Measurements from ENCODE around the gene HEXIM2. TPM values are rescaled to one million over a fixed set of nuclear protein-coding genes. Genes with fewer than 3 reads are reported as not detected.

HEXIM2 gene
- total RNA-seq, 2 experiments from 2014 or later = 7.8 to 8.8 TPM

- CTCF ChIA-PET = interaction anchor here (2.9 to 10.8 kb wide), 3 partner anchors 15 to 63 kb away, joined by 122 to 365 read pairs (median 344); partner anchors contain the start of genes HEXIM1 and HEXIM2
- no peak for ATAC-seq
- H3K4me3 Mint-ChIP-seq = peak overlapping the region; percentile 88
- H3K36me3 Mint-ChIP-seq (ENCODE audit: low read depth) = no peaks in the 10 kb centered on the region
- peaks cover 30% of the 10 kb centered on the region for H3K4me1 Mint-ChIP-seq (ENCODE audit: low read depth)
- H3K9me3 Mint-ChIP-seq (ENCODE audit: insufficient read depth) = no peaks in the 10 kb centered on the region
- DNase-seq = no peak
- H3K27me3 Mint-ChIP-seq (ENCODE audit: low read depth) = no peaks in the 10 kb centered on the region
- H3K27ac Mint-ChIP-seq = peak overlapping the region; percentile 57
- POLR2A ChIA-PET = interaction anchor here (2.2 to 5.6 kb wide), 2 partner anchors 12 to 60 kb away, joined by 10 to 66 read pairs; partner anchors contain the start of gene HEXIM1
Observed at GRCh38 chr17:45136846-45137560, 24.7 kb upstream of the HEXIM2 start.

- CTCF ChIA-PET = interaction anchor here (3.1 to 10.8 kb wide), 2 partner anchors 15 to 62 kb away, joined by 344 to 365 read pairs; partner anchors contain the start of gene HEXIM1
- Mint-ChIP-seq H3K27ac (no peak overlapping the region), H3K27me3 (ENCODE audit: low read depth) (no peaks in the 10 kb centered on the region), H3K4me1 (ENCODE audit: low read depth) (peaks cover 30% of the 10 kb centered on the region), H3K9me3 (ENCODE audit: insufficient read depth) (no peaks in the 10 kb centered on the region), H3K4me3 (no peak overlapping the region), H3K36me3 (ENCODE audit: low read depth) (no peaks in the 10 kb centered on the region)
- ATAC-seq = no peak
- DNase-seq = no peak
- POLR2A ChIA-PET = interaction anchor here (5.6 kb wide), 1 partner anchor 11 kb away, joined by 66 read pairs; the partner anchor contains the start of gene HEXIM1
Observed at GRCh38 chr17:45137561-45138305, 23.9 kb upstream of the HEXIM2 start.

GRCh38 chr17:45138911-45139532 lies 22.7 kb upstream of the HEXIM2 start:
- H3K36me3 Mint-ChIP-seq (ENCODE audit: low read depth) = no peaks in the 10 kb centered on the region
- peaks cover 28% of the 10 kb centered on the region for H3K4me1 Mint-ChIP-seq (ENCODE audit: low read depth)
- DNase-seq (no peak), ATAC-seq (no peak)
- POLR2A ChIA-PET = interaction anchor here (0.6 to 5.6 kb wide), 3 partner anchors 10 to 22 kb away, joined by 5 to 66 read pairs (median 6); partner anchors contain the start of genes HEXIM1 and HEXIM2
- H3K27ac Mint-ChIP-seq = no peak overlapping the region
- no peak overlapping the region for H3K4me3 Mint-ChIP-seq
- H3K27me3 Mint-ChIP-seq (ENCODE audit: low read depth) = no peaks in the 10 kb centered on the region
- CTCF ChIA-PET = interaction anchor here (1.0 to 10.8 kb wide), 3 partner anchors 11 to 61 kb away, joined by 4 to 365 read pairs (median 6); no protein-coding TSS in a partner anchor
- H3K9me3 Mint-ChIP-seq (ENCODE audit: insufficient read depth) = no peaks in the 10 kb centered on the region

- ChIA-PET POLR2A (interaction anchor here (0.6 to 5.6 kb wide), 3 partner anchors 9 to 22 kb away, joined by 5 to 66 read pairs (median 6); partner anchors contain the start of genes HEXIM1 and HEXIM2), CTCF (interaction anchor here (1.0 to 10.8 kb wide), 3 partner anchors 10 to 60 kb away, joined by 4 to 365 read pairs (median 6); no protein-coding TSS in a partner anchor)
- Mint-ChIP-seq H3K36me3 (ENCODE audit: low read depth) (no peaks in the 10 kb centered on the region), H3K27me3 (ENCODE audit: low read depth) (no peaks in the 10 kb centered on the region), H3K27ac (no peak overlapping the region), H3K4me1 (ENCODE audit: low read depth) (peaks cover 28% of the 10 kb centered on the region), H3K9me3 (ENCODE audit: insufficient read depth) (no peaks in the 10 kb centered on the region), H3K4me3 (no peak overlapping the region)
- no peak for DNase-seq
- no peak for ATAC-seq
Observed at GRCh38 chr17:45139533-45139920, 22.1 kb upstream of the HEXIM2 start.

- Mint-ChIP-seq H3K4me3 (no peak overlapping the region), H3K27me3 (ENCODE audit: low read depth) (no peaks in the 10 kb centered on the region), H3K4me1 (ENCODE audit: low read depth) (peaks cover 34% of the 10 kb centered on the region), H3K36me3 (ENCODE audit: low read depth) (peaks cover 5% of the 10 kb centered on the region), H3K27ac (no peak overlapping the region), H3K9me3 (ENCODE audit: insufficient read depth) (no peaks in the 10 kb centered on the region)
- POLR2A ChIA-PET = no interaction called here
- DNase-seq (no peak), ATAC-seq (no peak)
- CTCF ChIA-PET = interaction anchor here (1.7 to 3.7 kb wide), 3 partner anchors 8 to 54 kb away, joined by 6 to 52 read pairs (median 17); partner anchors contain the start of gene ACBD4
Observed at GRCh38 chr17:45143094-45143670, 18.5 kb upstream of the HEXIM2 start.

- no peaks in the 10 kb centered on the region for H3K27me3 Mint-ChIP-seq (ENCODE audit: low read depth)
- CTCF ChIA-PET = interaction anchor here (1.7 to 3.7 kb wide), 2 partner anchors 8 to 53 kb away, joined by 6 to 52 read pairs; partner anchors contain the start of gene ACBD4
- H3K9me3 Mint-ChIP-seq (ENCODE audit: insufficient read depth) = no peaks in the 10 kb centered on the region
- peaks cover 34% of the 10 kb centered on the region for H3K4me1 Mint-ChIP-seq (ENCODE audit: low read depth)
- no peak overlapping the region for H3K27ac Mint-ChIP-seq
- ATAC-seq (no peak), DNase-seq (no peak)
- H3K4me3 Mint-ChIP-seq = peak overlapping the region; percentile 25
- peaks cover 7% of the 10 kb centered on the region for H3K36me3 Mint-ChIP-seq (ENCODE audit: low read depth)
- POLR2A ChIA-PET = interaction anchor here (0.9 kb wide), 1 partner anchor 29 kb away, joined by 3 read pairs; no protein-coding TSS in a partner anchor
Observed at GRCh38 chr17:45143767-45144198, 17.9 kb upstream of the HEXIM2 start.

- ChIA-PET CTCF (interaction anchor here (1.7 to 3.7 kb wide), 2 partner anchors 9 to 53 kb away, joined by 6 to 52 read pairs; partner anchors contain the start of gene ACBD4), POLR2A (interaction anchor here (0.6 to 9.4 kb wide), 3 partner anchors 9 to 28 kb away, joined by 3 to 280 read pairs (median 4); partner anchors contain the start of genes ACBD4 and HEXIM2)
- H3K27me3 Mint-ChIP-seq (ENCODE audit: low read depth) = no peaks in the 10 kb centered on the region
- no peaks in the 10 kb centered on the region for H3K9me3 Mint-ChIP-seq (ENCODE audit: insufficient read depth)
- peaks cover 12% of the 10 kb centered on the region for H3K36me3 Mint-ChIP-seq (ENCODE audit: low read depth)
- H3K27ac Mint-ChIP-seq = no peak overlapping the region
- peaks cover 34% of the 10 kb centered on the region for H3K4me1 Mint-ChIP-seq (ENCODE audit: low read depth)
- ATAC-seq (no peak), DNase-seq (no peak)
- peak overlapping the region; percentile 25 for H3K4me3 Mint-ChIP-seq
Observed at GRCh38 chr17:45144199-45145034, 17.3 kb upstream of the HEXIM2 start.

- peaks cover 18% of the 10 kb centered on the region for H3K36me3 Mint-ChIP-seq (ENCODE audit: low read depth)
- no peak for ATAC-seq
- peaks cover 34% of the 10 kb centered on the region for H3K4me1 Mint-ChIP-seq (ENCODE audit: low read depth)
- H3K27ac Mint-ChIP-seq = no peak overlapping the region
- H3K27me3 Mint-ChIP-seq (ENCODE audit: low read depth) = no peaks in the 10 kb centered on the region
- ChIA-PET CTCF (interaction anchor here (1.7 to 3.7 kb wide), 2 partner anchors 10 to 52 kb away, joined by 6 to 52 read pairs; partner anchors contain the start of gene ACBD4), POLR2A (interaction anchor here (0.6 to 9.4 kb wide), 2 partner anchors 9 to 16 kb away, joined by 4 to 280 read pairs; partner anchors contain the start of genes ACBD4 and HEXIM2)
- DNase-seq = no peak
- H3K4me3 Mint-ChIP-seq = no peak overlapping the region
- H3K9me3 Mint-ChIP-seq (ENCODE audit: insufficient read depth) = no peaks in the 10 kb centered on the region
Observed at GRCh38 chr17:45145035-45145389, 16.7 kb upstream of the HEXIM2 start.

GRCh38 chr17:45146166-45146565 lies 15.5 kb upstream of the HEXIM2 start:
- no peak for ATAC-seq
- peak overlapping the region; percentile 100 for H3K27ac Mint-ChIP-seq
- peaks cover 26% of the 10 kb centered on the region for H3K36me3 Mint-ChIP-seq (ENCODE audit: low read depth)
- peak overlapping the region; percentile 95 for H3K4me3 Mint-ChIP-seq
- H3K9me3 Mint-ChIP-seq (ENCODE audit: insufficient read depth) = no peaks in the 10 kb centered on the region
- H3K4me1 Mint-ChIP-seq (ENCODE audit: low read depth) = peaks cover 38% of the 10 kb centered on the region
- DNase-seq = no peak
- ChIA-PET POLR2A (interaction anchor here (9.4 kb wide), 1 partner anchor 15 kb away, joined by 280 read pairs; the partner anchor contains the start of gene HEXIM2), CTCF (interaction anchor here (3.7 kb wide), 1 partner anchor 11 kb away, joined by 52 read pairs; the partner anchor contains the start of gene ACBD4)
- H3K27me3 Mint-ChIP-seq (ENCODE audit: low read depth) = no peaks in the 10 kb centered on the region

- Mint-ChIP-seq H3K36me3 (ENCODE audit: low read depth) (peaks cover 28% of the 10 kb centered on the region), H3K4me1 (ENCODE audit: low read depth) (peaks cover 38% of the 10 kb centered on the region), H3K27ac (peak overlapping the region; percentile 100), H3K9me3 (ENCODE audit: insufficient read depth) (no peaks in the 10 kb centered on the region), H3K4me3 (peak overlapping the region; percentile 95), H3K27me3 (ENCODE audit: low read depth) (no peaks in the 10 kb centered on the region)
- CTCF ChIA-PET = interaction anchor here (3.7 kb wide), 1 partner anchor 11 kb away, joined by 52 read pairs; the partner anchor contains the start of gene ACBD4
- POLR2A ChIA-PET = interaction anchor here (9.4 kb wide), 1 partner anchor 14 kb away, joined by 280 read pairs; the partner anchor contains the start of gene HEXIM2
- no peak for DNase-seq
- ATAC-seq = no peak
Observed at GRCh38 chr17:45146592-45146889, 15.1 kb upstream of the HEXIM2 start.
